Sigmoid colon (tissue), 4 donors: ENCODE results near the gene EPHB4.

Experiments used
- CTCF ChIP-seq, 4 experiments: fragments of 450-650 bp in 3 of 4; fragments of 200-600 bp in 1 of 4; IDR thresholded peaks; one replicate each; pipeline ENCODE4 v1.5.1; 2016 to 2019; ENCODE audit warnings: antibody characterized with exemption in 4 of 4, mild to moderate bottlenecking in 3 of 4, moderate library complexity in 2 of 4
- POLR2AphosphoS5 ChIP-seq, 4 donors: sonication (generic); formaldehyde crosslinking; IDR thresholded peaks; one replicate each; pipeline ENCODE4 v1.6.1; 2017; ENCODE audit warnings: antibody characterized with exemption in 4 of 4

DNA sequence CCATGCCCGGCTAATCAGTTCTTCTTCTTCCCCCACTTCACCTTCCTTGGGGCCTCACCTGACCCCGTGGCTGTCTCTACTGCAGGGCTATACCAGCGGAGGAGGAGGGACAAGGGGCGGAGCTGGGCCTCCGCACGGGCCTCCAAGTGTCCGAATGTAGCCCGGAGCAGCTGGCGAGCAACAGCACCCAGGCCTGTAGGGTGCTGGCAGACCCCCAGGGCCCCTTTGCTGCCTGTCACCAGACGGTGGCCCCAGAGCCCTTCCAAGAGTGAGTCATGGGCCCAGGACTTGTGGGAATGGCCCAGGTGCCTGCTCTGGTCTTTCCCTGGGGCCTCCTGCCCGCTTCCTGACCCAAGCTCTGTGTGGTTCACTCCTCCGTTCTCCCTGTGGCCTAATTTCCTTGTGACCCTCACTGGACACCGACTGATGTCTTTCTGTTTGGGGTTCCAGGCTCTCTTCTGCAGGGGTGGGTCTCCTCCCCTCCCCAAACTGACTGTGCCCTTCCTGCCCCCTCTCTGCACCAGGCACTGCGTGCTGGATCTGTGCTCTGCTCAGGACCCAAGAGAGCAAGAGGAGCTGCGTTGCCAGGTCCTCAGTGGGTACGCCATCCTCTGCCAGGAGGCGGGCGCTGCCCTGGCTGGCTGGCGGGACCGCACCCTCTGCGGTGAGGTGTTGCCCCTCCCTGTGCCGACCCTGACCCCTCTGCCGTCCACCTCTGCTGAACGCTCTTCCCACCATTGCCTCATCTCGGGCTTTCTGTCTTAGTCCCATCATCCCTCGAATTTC lies 35.2 kb downstream of the EPHB4 start:
- no peak for TF ChIP-seq CTCF (IDR thresholded peaks at IDR 0.05)
- TF ChIP-seq POLR2AphosphoS5 (IDR thresholded peaks at IDR 0.05), result no peak
